Stromal cell of bone marrow (primary cell): ENCODE data around the gene NF1.
"Not testable (repeated sequence)": the region's sequence is repeated elsewhere in the genome, so short reads cannot be mapped to it uniquely, and the experiment has no call there.

Experiments used
- DNase-seq: peaks from one replicate; pipeline ENCODE4 v3.0.0-alpha.2; 2012; ENCODE audit warnings: low read depth

The NF1 gene

DNA sequence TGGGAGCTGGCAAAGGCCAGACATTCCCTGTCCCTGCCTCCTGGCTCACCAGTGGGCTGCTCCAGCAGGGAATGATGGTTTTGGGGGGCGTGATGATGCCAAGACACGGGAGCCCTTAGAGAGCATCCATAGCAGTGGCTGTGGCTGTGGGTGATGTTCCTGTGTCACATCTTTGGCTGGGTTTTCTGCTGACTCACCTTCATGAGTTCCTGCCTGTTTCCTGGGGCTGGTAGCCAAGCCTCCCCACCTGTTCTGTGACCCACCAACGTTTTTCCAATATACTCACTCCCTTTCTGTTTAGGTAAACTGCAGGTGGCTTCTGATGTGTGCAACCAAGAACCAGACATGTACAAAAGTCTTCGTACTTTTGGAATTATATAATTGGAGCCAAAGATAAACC, 16.5 kb upstream of the NF1 start:
- no peak for DNase-seq

DNA sequence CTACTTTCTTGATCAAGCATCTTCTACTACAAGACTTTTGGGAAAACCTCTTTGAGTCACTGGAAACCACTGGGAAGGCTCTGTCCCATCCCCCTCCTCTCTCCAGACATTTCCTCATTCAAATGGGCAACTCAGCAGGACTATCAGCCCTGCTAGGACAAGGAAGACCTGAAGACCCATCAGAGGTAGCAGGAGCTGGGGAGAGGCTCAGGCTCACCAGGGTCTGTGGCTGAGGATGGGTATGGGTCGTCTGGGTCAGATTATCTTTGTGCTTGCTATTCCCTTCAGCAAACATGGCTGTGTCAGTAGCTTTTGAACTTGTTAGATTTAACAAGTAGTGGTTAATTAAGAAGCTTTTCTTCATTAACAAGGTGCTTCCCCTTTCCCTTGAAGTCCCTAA, 15.0 kb upstream of the NF1 start:
- DNase-seq: no peak

- DNase-seq: peak; percentile 72
These were observed 9.2 kb upstream of the NF1 start for GRCh38 chr17:31085563-31085962.

- DNase-seq: no peak
These were observed 5.3 kb upstream of the NF1 start for GRCh38 chr17:31089471-31089870.

- not testable (repeated sequence) for DNase-seq
These were observed 4.1 kb upstream of the NF1 start for GRCh38 chr17:31090650-31091049.

- DNase-seq: no peak
These were observed 2.2 kb upstream of the NF1 start for GRCh38 chr17:31092475-31093064.

DNA sequence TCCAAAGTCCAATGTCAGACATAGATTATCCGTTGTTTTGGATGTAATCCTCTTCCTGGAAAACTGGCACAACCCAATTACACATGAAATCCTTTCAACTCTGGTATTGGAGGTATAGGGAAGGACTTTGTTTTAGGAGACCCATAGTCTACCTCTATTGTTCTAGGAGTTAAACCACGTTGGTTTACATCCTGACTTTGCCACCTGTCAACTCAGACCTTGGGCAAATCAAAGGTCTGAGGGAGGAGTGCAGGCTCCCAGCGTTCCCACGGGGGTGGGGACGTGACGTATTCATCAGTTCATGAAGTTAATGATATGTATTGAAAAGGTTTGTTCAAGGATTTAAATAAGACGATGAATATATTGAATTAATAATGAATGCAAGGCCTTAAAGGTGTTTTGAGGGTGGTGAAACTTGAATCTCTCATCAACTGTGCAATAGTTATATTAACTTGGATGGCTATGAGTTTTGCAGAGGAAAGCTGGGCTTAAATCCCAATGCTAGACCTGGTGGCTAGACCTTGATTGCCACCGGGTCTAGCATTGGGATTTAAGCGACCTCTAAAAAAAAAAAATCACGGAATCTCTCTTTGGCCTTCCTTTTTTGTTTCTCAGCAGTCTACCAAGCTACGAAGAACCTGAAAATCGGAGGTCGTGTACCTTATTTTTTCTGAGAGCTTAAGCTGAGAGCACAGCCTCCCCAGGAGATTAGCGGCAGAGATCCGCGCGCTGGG, 744 bp upstream of the NF1 start:
- DNase-seq: no peak

DNA sequence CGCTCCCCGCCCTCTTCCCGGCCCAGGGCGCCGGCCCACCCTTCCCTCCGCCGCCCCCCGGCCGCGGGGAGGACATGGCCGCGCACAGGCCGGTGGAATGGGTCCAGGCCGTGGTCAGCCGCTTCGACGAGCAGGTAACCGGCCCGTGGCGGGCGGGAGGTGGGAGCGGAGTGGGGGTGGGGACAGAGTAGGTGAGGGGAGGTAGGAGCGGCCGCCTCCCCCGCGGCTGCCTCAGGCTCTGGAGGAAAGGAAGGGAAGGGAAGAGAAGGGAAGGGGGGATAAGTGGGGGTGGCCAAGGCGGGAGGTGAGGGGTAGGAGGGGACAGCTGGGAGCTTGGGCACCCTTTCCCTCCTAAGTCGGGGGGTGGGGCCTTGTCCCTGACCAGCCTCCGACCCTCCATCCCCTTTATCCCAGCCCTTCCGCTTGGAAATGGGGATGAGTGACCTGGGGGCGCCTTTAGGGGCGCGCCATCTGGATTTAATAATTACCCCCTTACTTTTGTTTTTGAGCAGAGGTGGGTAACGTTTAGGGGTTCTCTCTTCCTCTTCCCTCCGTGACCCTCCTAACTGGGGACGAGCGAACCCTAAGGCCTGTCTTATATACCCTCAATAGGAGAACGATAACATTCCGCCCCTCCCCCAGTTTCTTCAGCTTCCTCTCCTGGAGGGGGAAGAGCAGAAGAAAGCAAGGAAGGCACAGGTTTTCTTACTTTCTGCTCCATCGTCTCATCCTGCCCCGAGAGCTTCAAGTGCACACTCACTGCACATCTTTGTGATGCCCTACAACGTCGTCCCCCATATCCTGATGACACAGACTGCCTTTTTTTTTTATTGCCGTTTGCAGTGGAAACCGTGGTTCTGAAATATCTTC, 694 bp downstream of the NF1 start:
- no peak for DNase-seq

GRCh38 chr17:31096106-31096436, 1.3 kb downstream of the NF1 start:
- DNase-seq: no peak

GRCh38 chr17:31099016-31099415, 4.2 kb downstream of the NF1 start:
- no peak for DNase-seq

GRCh38 chr17:31100840-31101459, 6.2 kb downstream of the NF1 start:
- no peak for DNase-seq

GRCh38 chr17:31101943-31102342, 7.2 kb downstream of the NF1 start:
- no peak for DNase-seq

GRCh38 chr17:31105991-31106390, 11.2 kb downstream of the NF1 start:
- no peak for DNase-seq

GRCh38 chr17:31111183-31111582, 16.4 kb downstream of the NF1 start:
- DNase-seq: no peak

GRCh38 chr17:31112001-31112661, 17.4 kb downstream of the NF1 start:
- DNase-seq: no peak

GRCh38 chr17:31113368-31113767, 18.6 kb downstream of the NF1 start:
- DNase-seq: not testable (repeated sequence)

GRCh38 chr17:31113939-31114338, 19.2 kb downstream of the NF1 start:
- no peak for DNase-seq

- no peak for DNase-seq
These were observed 20.3 kb downstream of the NF1 start for GRCh38 chr17:31114956-31115555.

GRCh38 chr17:31116167-31116566, 21.4 kb downstream of the NF1 start:
- DNase-seq: no peak

DNA sequence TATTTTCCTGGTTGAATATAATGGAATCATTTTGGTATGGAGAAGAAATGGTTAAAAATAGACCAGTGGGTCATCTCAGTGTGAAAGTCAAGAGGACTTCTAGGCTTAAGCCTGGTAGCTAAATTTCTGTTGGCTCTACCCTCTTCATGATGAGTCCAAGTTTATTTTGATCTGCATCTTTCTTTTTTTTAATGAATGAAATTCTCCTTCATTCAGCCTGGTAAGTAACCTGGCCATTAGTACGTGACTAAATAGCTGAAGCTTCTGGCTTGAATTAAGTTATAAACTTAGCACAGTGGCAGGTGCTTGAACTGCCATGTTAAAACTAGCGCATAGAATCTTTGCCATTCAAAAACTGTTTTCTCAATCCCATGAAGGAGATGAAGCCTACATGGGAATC, 28.0 kb downstream of the NF1 start:
- DNase-seq: no peak

DNA sequence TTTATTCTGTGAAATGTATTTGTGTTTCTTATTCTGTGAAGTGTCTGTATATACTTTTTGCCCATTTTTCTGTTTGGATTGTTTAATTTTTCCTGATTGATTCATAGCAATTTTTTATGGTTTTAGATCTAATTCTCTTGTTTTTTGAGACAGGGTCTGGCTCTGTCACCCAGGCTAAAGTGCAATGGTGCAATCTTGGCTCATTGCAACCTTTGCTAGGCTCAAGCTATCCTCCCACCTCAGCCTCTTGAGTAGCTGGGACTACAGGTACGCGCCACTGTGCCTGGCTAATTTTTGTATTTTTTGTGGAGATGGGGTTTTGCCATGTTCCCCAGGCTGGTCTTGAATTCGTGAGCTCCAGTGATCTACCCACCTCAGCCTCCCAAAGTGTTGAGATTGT, 31.5 kb downstream of the NF1 start:
- DNase-seq: no peak

DNA sequence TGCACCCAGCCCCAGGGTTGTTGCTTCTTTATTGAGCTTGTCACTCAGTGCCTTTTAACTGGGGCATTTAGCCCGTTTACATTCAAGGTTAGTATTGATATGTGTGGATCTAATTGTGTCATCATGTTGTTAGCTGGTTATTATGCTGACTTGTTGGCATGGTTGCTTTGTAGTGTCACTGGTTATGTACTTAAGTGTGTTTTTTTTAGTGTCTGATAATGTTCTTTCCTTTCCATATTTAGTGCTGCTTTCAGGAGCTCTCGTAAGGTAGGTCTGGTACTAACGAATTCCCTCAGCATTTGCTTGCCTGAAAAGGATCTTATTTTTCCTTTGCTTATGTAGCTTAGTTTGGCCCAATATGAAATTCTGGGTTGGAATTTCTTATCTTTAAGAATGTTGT, 33.5 kb downstream of the NF1 start:
- no peak for DNase-seq
